ENCODE data around the gene AK1.

AK1 gene

DNA sequence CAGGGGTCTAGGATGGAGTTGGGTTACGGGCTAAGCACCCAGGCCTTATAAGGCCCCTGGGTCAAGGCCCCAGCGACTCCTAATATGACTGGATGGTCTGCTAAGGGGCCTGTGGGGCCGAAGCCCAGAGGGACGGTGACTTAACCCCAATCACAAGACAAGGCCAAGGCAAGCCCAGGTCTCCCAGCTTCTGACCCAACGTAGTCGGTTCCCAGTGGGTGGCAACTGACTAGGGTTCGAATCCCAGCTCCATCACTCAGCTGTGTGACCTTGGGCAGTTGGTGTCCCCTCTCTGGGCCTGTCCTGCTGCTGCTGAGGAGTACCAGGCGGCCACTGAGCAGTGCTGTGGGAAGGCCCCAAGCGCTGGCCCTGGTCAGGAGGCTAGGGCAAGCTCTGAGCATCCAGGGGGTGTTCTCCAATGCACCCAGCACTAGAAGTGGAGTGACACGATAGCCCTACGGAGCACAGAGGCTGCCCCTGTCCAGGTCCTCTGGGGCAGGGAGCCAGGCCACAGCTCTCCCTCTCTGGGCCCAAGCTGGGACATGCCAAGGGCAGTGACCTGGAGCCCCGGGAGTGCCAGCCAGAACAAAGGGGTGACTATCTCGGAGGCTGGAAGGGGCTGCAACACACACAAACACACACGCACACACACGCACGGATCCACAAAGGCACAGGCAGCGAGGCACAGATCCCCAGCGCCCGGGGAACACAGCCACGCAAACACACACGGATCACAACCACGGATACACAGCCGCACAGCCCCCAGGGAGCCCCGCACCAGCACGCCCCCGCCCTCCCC is 512 bp downstream of the AK1 start:
- TF ChIP-seq, protein P1, sequence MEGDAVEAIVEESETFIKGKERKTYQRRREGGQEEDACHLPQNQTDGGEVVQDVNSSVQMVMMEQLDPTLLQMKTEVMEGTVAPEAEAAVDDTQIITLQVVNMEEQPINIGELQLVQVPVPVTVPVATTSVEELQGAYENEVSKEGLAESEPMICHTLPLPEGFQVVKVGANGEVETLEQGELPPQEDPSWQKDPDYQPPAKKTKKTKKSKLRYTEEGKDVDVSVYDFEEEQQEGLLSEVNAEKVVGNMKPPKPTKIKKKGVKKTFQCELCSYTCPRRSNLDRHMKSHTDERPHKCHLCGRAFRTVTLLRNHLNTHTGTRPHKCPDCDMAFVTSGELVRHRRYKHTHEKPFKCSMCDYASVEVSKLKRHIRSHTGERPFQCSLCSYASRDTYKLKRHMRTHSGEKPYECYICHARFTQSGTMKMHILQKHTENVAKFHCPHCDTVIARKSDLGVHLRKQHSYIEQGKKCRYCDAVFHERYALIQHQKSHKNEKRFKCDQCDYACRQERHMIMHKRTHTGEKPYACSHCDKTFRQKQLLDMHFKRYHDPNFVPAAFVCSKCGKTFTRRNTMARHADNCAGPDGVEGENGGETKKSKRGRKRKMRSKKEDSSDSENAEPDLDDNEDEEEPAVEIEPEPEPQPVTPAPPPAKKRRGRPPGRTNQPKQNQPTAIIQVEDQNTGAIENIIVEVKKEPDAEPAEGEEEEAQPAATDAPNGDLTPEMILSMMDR (conservative IDR thresholded peaks at IDR 0.05; ENCODE audit: low read depth, low read length): no peak
- peak overlapping the region; percentile 63 for H3K4me3 ChIP-seq (ENCODE audit: low read depth, low read length)
- no peak for DNase-seq (ENCODE audit: low read depth)

DNA sequence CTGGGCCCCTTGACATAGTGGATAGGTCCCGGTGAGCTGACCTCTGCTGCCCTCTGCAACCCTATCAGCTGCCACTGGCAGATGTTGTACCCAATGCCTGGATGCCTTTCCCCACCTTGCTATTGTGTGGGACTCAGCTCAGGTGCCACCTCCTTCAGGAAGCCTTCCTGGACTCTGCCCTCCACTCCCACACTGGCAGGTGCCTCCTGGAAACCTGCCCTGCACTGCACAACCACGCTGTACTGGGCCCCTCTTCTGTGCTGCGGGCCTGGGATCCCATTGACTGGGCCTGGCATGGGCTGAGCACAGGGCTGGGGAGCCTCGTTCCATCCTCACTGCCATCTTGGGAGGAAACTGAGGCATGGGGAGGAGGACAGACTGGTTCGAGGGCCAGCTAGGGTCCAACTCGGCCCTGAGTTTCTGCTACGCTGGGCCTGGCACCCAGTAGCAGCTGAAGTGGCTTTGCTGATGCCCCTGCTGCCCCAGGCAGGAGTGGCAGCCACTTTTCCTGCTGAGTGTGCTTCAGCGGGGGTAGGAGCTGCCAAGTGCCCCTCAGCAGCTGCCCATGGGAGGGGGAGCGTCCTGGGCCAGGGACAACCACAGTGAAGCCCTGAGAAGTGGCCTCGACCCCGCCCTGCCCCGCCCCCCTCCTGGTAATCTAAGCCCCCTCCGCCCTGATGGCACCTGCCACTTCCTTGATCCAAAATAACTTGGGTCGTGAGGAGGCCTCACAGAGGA is 1.3 kb downstream of the AK1 start:
- TF ChIP-seq, protein P1 (conservative IDR thresholded peaks at IDR 0.05; ENCODE audit: low read depth, low read length): no peak
- peak overlapping the region; percentile 63 for H3K4me3 ChIP-seq (ENCODE audit: low read depth, low read length)

GRCh38 chr9:127875306-127875966 is 2.0 kb downstream of the AK1 start:
- TF ChIP-seq, protein P1 (conservative IDR thresholded peaks at IDR 0.05; ENCODE audit: low read depth, low read length): no peak
- DNase-seq (ENCODE audit: low read depth): peak; percentile 64
- no peak overlapping the region for H3K4me3 ChIP-seq (ENCODE audit: low read depth, low read length)

More for the DNA sequence above, 1.3 kb downstream of the AK1 start:
- no peak for DNase-seq (ENCODE audit: low read depth)

- no peak for DNase-seq (ENCODE audit: low read depth)
- TF ChIP-seq, protein P1 (conservative IDR thresholded peaks at IDR 0.05; ENCODE audit: low read depth, low read length): no peak
- no peak overlapping the region for H3K4me3 ChIP-seq (ENCODE audit: low read depth, low read length)
Observed at GRCh38 chr9:127874301-127875221, 2.9 kb downstream of the AK1 start.

DNA sequence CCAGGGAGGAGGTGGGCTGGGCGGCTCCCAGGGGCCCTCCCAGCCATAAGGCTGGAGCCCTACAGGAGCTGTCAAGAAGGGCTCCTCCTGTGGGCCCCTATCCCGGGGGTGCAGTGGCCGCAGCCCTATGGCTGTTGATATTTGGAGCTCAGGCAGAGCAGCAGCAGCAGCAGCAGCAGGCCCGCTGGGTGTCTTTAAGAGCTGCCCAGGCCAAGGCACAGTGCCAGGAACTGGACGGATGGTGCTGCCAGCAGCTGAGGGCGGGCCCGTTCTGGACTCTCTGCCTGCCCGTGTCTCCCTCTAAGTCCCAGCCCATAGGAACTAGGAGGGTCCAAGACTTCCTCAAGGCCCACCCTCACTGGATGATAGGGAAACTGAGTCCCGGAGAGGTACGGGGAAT is 3.6 kb downstream of the AK1 start:
- DNase-seq (ENCODE audit: low read depth): no peak
- TF ChIP-seq, protein P1 (conservative IDR thresholded peaks at IDR 0.05; ENCODE audit: low read depth, low read length): no peak
- no peak overlapping the region for H3K4me3 ChIP-seq (ENCODE audit: low read depth, low read length)

DNA sequence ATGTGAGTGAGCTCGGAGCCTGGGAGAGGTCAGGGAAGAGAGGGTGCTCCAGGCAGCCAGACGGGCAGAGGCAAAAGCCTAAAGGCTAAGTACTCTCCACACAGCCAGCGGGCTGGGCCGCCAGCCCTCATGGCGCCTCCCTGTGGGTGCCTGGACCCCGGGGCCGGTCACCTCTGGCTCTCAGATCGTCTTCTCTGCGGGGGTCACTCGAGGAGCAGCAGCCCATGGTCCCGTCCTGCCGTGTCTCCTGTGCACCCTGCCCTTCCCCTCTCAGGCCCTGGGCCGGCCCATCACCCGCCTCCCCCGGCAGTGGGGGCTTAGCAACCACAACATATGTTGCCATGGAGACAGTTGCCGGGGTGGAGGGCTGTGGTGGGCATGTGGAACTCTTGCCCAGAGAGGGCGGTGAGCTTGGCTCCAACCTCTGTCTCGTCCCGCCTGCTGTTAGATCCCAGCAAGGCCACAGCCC is 4.2 kb downstream of the AK1 start:
- TF ChIP-seq, protein P1 (conservative IDR thresholded peaks at IDR 0.05; ENCODE audit: low read depth, low read length): no peak
- H3K4me3 ChIP-seq (ENCODE audit: low read depth, low read length): no peak overlapping the region
- no peak for DNase-seq (ENCODE audit: low read depth)
